GM18505 (cell line): Measurements from ENCODE around the gene POLR3K.
A peak's percentile ranks its signal among the peaks of the same experiment; 100 is the strongest.
"Not testable (repeated sequence)": the region's sequence is repeated elsewhere in the genome, so short reads cannot be mapped to it uniquely, and the experiment has no call there.

ENCODE experiments used
- ATAC-seq: cut with Tn5 transposase; IDR thresholded peaks from one replicate; pipeline ENCODE4 v1.9.1; 2021; ENCODE audit not compliant: unreplicated experiment
- POLR2A ChIP-seq: IDR thresholded peaks from 4 replicates; pipeline ENCODE4 v1.6.1; 2011; ENCODE audit warnings: borderline replicate concordance; ENCODE audit not compliant: insufficient read depth, insufficient read length; ENCODE audit errors: extremely low read depth

The POLR3K gene

DNA sequence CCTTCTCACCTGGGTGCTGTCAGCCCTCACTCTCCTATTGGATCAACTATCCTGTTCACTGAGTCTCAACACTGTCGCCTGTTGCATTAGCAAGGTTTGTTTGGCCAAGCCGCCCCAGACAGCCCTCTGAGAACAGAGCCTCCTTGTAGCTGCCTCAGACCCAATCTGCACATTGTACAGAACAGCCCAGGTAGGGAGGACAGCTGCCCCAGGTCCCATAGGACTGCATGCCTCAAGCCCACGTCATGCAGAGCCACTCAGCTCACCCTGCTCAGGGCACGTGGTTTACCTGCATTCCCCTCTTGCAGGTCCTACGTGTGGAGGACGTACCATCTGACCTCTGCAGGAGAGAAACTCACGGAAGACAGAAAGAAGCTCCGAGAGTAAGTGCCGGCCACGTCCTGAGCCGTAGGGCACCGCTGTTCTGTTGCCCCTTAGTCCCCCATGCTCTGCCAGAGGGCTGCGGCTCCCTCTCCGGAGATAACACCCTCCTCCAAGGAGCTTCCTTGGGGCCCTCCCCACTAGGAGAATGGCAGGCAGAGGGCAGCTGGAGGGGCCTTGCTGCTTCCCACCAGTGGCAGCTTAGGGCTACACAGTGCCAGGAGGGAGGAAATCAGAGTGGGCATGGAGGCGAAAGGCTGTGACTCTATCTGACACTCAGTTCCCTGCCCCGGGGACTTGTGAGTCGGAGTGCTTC is 3.0 kb upstream of the POLR3K start:
- TF ChIP-seq POLR2A: no peak
- no peak for ATAC-seq

DNA sequence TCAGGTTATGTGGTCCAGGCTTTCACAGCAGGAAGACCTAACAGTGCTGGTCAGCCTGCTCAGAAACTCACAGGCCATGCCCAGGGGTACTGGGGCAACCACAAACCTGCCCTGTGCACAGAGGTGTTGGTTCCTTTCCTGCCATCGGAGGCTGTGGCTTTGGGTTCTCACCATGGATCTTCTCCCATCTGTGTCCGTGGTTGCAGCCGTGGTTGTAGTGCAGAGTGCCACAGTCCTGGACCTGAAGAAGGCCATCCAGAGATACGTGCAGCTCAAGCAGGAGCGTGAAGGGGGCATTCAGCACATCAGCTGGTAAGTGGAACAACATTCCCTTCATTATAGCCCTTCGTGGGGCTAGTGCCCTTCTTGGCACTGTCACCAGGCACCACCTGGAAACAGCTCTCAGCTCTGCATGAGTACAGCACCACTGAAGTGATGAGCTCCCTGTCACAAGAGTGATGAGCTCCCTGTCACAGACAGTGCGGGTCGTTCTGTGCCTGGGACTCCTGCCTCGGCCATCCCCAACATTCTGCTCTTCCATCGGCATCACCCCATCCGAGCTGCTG is 2.2 kb upstream of the POLR3K start:
- no peak for ATAC-seq
- no peak for TF ChIP-seq POLR2A

DNA sequence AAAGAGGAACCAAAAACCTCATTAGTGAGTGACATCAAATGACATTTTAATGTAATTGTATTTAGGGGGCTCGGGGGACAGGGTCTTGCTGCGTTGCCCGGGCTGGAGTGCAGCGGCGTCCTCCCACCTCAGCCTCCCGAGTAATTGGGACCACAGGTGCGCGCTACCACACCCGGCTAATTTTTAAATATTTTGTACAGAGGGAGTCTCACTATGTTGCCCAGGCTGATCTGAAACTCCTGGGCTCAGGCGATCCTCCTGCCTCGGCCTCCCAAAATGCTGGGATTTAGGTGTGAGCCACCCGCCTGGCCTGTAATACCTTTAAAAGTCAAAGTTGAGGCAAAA is 801 bp upstream of the POLR3K start:
- no peak for ATAC-seq
- no peak for TF ChIP-seq POLR2A

DNA sequence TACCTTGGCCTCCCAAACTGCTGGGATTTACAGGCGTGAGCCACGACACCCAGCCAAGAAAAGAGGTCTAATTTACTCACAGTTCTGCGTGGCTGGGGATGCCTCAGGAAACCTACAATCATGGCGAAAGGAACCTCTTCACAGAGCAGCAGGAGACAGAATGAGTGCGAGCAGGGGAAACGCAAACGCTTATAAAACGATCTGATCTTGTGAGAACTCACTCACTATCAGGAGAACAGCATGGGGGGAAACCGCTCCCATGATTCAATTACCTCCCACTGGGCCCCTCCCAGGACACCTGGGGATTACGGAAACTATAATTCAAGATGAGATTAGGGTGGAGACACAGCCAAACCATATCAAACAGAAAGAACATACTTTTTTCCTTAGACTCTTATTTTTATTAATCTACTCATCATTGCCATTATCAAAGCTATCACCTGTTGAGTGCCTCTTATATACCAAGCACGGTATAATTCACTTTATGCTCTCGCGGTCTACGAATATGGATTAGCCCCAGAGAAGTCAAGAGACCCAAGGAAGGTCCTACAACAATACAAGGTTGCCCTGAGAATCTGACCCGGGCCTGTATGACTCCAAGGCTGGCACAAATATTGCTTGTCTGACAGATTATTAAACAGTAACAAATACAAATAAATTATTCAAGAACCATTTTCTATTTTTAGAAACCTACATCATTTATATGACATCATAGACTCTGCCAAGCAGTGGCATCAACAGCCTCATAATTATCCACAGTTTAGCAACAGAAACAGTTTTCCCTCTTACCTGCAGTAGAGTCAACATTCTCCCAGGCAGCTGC is 2.4 kb downstream of the POLR3K start:
- no peak for TF ChIP-seq POLR2A
- ATAC-seq: no peak

DNA sequence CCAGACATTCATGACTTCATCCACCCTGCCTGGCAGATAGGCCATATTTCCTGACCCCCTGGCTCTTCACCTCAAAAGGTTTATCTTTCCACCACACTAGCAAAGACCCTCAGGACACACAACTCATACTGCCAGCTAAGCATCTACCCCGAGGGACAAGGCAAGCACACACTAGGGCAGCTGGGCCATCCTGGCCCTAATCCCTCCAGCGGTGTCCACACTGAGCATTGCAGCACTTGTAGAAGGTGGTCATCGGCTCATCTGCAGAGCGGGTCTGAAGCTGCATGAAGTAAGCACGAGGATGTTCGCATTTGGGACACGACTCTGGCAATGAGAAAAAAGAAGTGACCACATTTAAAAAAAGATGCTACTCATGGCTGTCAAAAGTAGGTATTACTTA is 6.2 kb downstream of the POLR3K start:
- TF ChIP-seq POLR2A: no peak
- ATAC-seq: no peak

DNA sequence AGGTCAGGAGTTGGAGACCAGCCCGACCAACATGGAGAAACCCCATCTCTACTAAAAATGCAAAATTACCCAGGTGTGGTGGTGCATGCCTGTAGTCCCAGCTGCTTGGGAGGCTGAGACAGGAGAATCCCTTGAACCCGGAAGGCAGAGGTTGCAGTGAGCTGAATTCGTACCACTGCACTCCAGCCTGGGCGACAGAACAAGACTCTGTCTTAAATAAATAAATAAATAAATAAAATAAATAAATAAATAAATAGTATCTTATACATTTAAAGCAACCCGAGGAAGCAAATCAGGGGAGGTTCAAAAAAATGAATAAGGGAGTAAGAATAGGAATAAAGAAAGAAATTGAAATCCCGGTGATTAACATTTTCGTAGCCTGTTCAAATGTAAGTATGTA is 6.9 kb downstream of the POLR3K start:
- not testable (repeated sequence) for ATAC-seq

DNA sequence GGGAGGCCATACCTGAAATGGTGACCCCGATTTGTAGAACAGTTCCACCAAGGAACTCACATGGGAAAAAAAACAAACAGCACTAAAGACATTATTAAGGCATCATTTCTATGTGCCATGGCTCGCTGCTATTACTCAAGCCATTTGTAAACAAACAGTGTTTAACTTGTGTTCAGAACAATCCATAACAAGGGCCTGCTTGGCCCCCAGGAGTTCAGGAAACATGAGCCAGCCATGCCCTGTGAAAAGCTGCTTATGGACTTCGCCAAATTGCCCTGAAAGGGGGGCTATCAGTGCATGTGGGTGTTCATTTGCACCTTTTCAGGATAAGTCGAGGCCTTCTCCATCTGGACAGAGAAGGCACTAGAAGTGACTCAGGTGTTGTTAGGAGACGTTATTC is 8.0 kb downstream of the POLR3K start:
- TF ChIP-seq POLR2A: no peak

DNA sequence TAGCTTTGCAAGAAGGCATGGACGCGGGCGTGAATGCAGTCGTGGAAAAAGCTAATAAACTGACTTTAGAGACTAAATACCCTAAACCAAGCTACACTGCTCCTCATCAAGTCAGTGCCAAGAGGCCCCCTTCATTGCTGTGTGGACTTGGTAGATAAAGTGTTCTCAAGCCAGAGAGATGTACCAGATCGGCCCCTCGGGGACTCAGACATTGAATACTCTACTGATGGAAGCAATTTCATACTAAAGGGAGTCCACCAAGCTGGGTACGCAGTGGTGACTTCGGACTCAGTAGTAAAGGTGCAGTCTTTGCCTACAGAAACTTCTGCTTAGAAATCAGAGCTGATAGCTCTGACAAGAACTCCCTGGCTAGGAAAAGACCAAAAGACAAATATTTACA is 8.8 kb downstream of the POLR3K start:
- ATAC-seq: no peak

More for the DNA sequence above, 8.0 kb downstream of the POLR3K start:
- no peak for ATAC-seq

DNA sequence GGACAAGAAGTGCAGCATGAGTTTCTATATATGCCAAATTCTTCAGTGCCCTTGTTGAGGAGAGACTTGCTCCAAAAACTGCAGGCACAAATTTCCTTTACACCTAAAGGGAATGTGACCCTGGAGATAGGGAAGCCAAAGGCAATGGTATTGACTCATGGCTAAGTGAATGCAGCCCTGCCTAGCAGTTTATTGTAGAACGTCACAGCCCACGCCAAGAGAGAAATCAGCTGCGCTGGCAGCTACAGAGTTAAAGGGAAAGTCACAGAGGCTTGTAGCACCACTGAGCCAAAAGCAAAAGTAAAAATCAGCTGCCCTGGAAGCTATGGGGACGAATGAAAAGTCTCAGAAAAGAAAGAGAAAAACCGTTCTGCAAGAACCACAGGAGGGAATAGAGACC is 10.1 kb downstream of the POLR3K start:
- ATAC-seq: no peak
- no peak for TF ChIP-seq POLR2A

More for the DNA sequence above, 8.8 kb downstream of the POLR3K start:
- TF ChIP-seq POLR2A: no peak

DNA sequence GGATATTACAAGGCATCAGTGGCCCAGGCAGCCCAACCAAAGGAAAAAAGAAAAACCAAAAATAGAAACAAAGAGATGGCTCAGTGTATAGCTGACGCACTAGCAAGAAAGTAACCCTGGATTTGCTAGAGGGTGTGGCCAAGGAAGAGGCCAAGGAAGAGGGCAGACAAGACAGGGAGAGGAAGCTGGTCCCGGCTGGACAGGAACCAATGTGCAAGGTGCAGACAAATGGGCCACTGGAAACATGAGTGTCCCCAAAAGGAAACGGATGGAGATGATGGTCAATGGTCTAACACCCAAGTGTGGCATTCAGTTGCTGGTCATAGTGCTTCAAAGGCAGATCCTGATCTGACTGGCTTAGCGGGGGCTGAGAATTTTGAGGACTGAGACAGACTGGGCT is 10.7 kb downstream of the POLR3K start:
- no peak for ATAC-seq
- no peak for TF ChIP-seq POLR2A

DNA sequence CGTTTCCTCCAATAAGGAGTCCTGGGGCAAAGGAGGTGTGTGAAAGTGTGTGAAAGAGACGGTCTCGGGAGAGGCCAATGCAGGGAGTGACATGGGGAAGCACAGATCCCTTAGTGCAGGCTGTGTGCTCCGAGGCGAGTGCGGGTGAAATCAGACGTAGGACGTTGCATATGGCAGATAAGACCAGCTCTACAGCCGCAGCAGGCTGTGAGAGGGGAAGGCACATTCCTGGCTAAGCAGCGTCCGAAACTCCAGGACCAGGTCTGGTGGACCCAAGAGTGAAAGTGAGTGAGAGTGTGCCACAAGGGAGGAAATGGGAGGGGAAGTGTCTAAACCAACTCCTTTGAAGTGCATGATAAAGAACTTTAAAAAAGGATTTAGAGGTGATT is 11.3 kb downstream of the POLR3K start:
- no peak for TF ChIP-seq POLR2A
- ATAC-seq: no peak

DNA sequence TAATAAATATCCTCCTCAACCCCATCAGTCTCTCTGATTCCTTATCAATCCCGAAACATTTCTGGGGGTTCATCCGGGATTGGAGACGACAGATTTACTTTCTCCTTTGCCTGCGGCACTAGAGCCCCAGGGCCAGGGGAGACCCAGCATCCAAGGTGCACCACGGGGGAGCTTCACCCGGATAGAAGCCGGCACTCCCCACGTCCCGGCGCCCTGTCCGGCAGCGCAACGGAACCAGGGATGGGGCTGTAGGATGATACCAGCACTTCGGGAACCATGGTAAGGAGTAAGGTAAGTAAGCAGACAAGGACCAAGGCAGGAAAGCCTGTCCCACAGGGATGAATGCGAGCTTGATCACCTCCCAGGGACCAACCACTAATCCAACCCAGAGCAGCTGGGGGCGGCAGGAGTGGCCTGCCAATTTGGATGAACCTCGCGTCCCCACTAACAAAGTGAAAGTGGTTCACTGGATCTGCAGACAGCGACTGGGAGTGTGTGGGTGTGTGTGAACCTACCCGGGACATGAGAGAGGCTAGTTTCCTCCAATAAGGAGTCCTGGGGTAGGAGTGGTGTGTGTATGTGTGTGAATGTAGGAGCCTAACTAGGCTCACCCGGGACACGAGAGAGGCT is 11.9 kb downstream of the POLR3K start:
- TF ChIP-seq POLR2A: no peak
- no peak for ATAC-seq

DNA sequence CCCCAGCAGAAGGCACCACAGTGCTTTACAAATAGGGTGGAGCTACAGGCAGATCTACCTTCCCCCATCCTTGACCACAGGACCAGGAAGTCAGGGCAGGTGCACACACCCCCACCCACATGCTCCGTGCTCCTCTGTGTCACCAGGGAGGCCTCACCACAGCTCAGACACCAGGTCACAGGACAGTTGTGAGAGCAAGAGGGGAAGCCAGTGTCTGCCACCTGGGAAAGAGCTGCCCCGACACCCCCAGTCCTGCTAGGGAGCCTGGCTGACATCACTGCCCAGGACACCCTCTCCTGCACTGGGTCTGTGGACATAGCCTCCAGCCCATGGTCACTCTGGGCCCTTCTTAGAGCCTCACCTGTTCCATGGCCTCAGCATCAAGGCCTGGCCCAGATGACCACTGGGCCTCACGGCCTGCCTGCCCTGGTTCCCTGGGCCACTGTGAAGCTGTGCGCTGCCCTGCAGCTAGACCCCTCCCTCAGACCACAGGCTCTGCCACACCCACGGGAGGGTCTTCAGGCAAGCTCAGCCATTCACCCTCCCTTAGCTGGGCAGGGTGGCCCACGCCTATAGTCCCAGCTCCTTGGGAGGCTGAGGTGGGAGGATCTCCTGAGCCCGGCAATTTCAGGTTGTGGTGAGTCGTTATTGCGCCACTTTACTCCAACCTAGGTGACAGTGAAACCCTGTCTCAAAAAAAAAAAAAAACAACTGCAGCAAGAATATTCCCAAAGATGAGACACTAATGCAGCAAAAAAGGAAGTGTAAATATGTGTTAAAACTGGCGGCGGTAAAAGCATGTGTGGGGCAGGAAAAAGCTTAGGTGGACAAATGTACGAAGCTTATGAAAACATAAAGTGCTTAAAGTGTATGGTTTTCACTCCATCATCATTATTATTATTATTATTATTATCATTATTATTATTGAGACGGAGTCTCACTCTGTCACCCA is 14.2 kb downstream of the POLR3K start:
- ATAC-seq: no peak
- peak; percentile 38 for TF ChIP-seq POLR2A

DNA sequence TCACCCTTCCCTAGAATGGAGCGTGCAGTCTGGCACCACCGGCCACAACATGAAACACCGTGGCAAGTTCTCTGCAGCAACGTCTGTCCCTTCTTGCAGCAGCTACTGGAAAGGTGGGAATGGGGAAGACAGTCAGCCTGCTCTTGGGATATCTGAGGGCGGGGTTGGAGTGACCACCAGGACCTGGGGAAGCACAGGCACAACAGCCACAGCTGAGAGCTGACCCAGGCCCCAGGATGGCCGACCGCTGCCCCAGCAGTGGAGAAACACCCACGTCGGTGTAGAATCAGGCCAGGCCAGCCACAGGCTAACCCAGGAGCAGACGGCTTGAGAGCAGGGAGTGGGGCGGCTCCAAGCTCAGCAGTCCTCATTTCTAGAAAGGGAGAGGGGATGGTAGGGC is 15.2 kb downstream of the POLR3K start:
- ATAC-seq: not testable (repeated sequence)
